ENCODE results near the gene SCG5.

SCG5 gene

GRCh38 chr15:32746116-32746857 lies 104.8 kb downstream of the SCG5 start:
- Histone ChIP-seq H3K27ac (ENCODE audit: low read length) (no peak overlapping the region), H3K4me3 (ENCODE audit: low read length) (no peak overlapping the region), H3K9me3 (ENCODE audit: insufficient read depth, low read length) (no peaks in the 10 kb centered on the region), H3K4me2 (ENCODE audit: low read length) (no peak overlapping the region), H3K9ac (ENCODE audit: low read length) (no peak overlapping the region), H2AFZ (ENCODE audit: low read depth, low read length) (no peak overlapping the region), H3K27me3 (ENCODE audit: low read depth, low read length) (peaks cover 23% of the 10 kb centered on the region), H3K79me2 (ENCODE audit: low read length) (no peaks in the 10 kb centered on the region), H4K20me1 (ENCODE audit: insufficient read depth, low read length) (no peaks in the 10 kb centered on the region), H3K4me1 (ENCODE audit: low read length) (no peaks in the 10 kb centered on the region), H3K36me3 (replicated peaks; ENCODE audit: low read depth, low read length) (no peaks in the 10 kb centered on the region)
- no peak for TF ChIP-seq CTCF (IDR thresholded peaks at IDR 0.05; ENCODE audit: low read depth, low read length)
- no peak for TF ChIP-seq EZH2phosphoT487 (IDR thresholded peaks at IDR 0.05; ENCODE audit: low read depth)

Measured in OCI-LY3 (cell line).